GM19238 (cell line): ENCODE measurements around the gene EFEMP2.
A peak's percentile ranks its signal among the peaks of the same experiment; 100 is the strongest.
"Not testable (repeated sequence)": the region's sequence is repeated elsewhere in the genome, so short reads cannot be mapped to it uniquely, and the experiment has no call there.

Source experiments
- DNase-seq: peaks from one replicate; pipeline ENCODE4 v3.0.0; 2011; ENCODE audit warnings: low spot score; ENCODE audit not compliant: insufficient read length

Gene EFEMP2

GRCh38 chr11:65854852-65855837, 17.5 kb downstream of the EFEMP2 start:
- DNase-seq: no peak

GRCh38 chr11:65854161-65854592, 18.4 kb downstream of the EFEMP2 start:
- no peak for DNase-seq

GRCh38 chr11:65853246-65853979, 19.2 kb downstream of the EFEMP2 start:
- DNase-seq: no peak

GRCh38 chr11:65852508-65853245, 19.9 kb downstream of the EFEMP2 start:
- no peak for DNase-seq

GRCh38 chr11:65851811-65852507, 20.6 kb downstream of the EFEMP2 start:
- no peak for DNase-seq

GRCh38 chr11:65851083-65851579, 21.5 kb downstream of the EFEMP2 start:
- DNase-seq: no peak

GRCh38 chr11:65850217-65851082, 22.1 kb downstream of the EFEMP2 start:
- no peak for DNase-seq

- DNase-seq: no peak
Measured at GRCh38 chr11:65849771-65850216, 22.8 kb downstream of the EFEMP2 start.

GRCh38 chr11:65849366-65849765, 23.2 kb downstream of the EFEMP2 start:
- no peak for DNase-seq

- DNase-seq: not testable (repeated sequence)
Measured at GRCh38 chr11:65848693-65849092, 23.9 kb downstream of the EFEMP2 start.

- DNase-seq: no peak
Measured at GRCh38 chr11:65847746-65848145, 24.9 kb downstream of the EFEMP2 start.

- no peak for DNase-seq
Measured at GRCh38 chr11:65844231-65844872, 28.2 kb downstream of the EFEMP2 start.

- no peak for DNase-seq
Measured at GRCh38 chr11:65843811-65844210, 28.8 kb downstream of the EFEMP2 start.

GRCh38 chr11:65842144-65842543, 30.5 kb downstream of the EFEMP2 start:
- no peak for DNase-seq

GRCh38 chr11:65834202-65834601, 38.4 kb downstream of the EFEMP2 start:
- no peak for DNase-seq

- peak; percentile 98 for DNase-seq
Measured at GRCh38 chr11:65833297-65834030, 39.1 kb downstream of the EFEMP2 start, which contains the start of gene SNX32. SNX32 (plus strand) TSS chr11:65833963; CDS start chr11:65834066, 103 bp downstream.

- DNase-seq: not testable (repeated sequence)
Measured at GRCh38 chr11:65832231-65832630, 40.4 kb downstream of the EFEMP2 start.

GRCh38 chr11:65829459-65829858, 43.1 kb downstream of the EFEMP2 start:
- DNase-seq: no peak
